Adrenal gland (tissue), 12 donors: ENCODE results near the gene TBX4. TPM values are rescaled to one million over a fixed set of nuclear protein-coding genes. Genes with fewer than 3 reads are reported as not detected.
"Not testable (repeated sequence)": the region's sequence is repeated elsewhere in the genome, so short reads cannot be mapped to it uniquely, and the experiment has no call there.

ENCODE experiments used
- DNase-seq, 7 donors: peaks; one replicate each; pipeline ENCODE4 v3.0.0-alpha.2; 2019 to 2020
- H3K27ac ChIP-seq, 5 donors: fragments of 200-600 bp; sonication (generic) in 4 of 5; 1 replicate in 3 of 5; 2 replicates in 2 of 5; pipeline versions ENCODE4 v1.5.1 to v1.8.0; 2016 to 2020; ENCODE audit warnings: mild to moderate bottlenecking in 1 of 5
- H3K27me3 ChIP-seq: fragments of 200-600 bp; 2 replicates; pipeline ENCODE4 v1.8.0; 2021
- H3K36me3 ChIP-seq, 2 donors: fragments of 200-600 bp; replicated peaks in 1 of 2; 1 replicate in 1 of 2; 2 replicates in 1 of 2; pipeline versions ENCODE4 v1.5.1 to v1.8.0; 2018 to 2022
- H3K4me1 ChIP-seq, 2 donors: fragments of 200-600 bp; replicated peaks in 1 of 2; 1 replicate in 1 of 2; 2 replicates in 1 of 2; pipeline versions ENCODE4 v1.5.1 to v1.8.0; 2018 to 2021
- H3K4me3 ChIP-seq, 4 donors: fragments of 200-600 bp; sonication (generic) in 3 of 4; one replicate each; pipeline ENCODE4 v1.5.1; 2016 to 2018
- H3K9me3 ChIP-seq, 3 donors: fragments of 200-600 bp; sonication (generic) in 1 of 3; replicated peaks in 1 of 3; 1 replicate in 2 of 3; 2 replicates in 1 of 3; pipeline versions ENCODE4 v1.5.1 to v1.8.0; 2016 to 2021
- POLR2A ChIP-seq, 2 donors: fragments of 450-650 bp; IDR thresholded peaks; one replicate each; pipeline ENCODE4 v1.6.1; 2017; ENCODE audit warnings: antibody characterized with exemption in 2 of 2, mild to moderate bottlenecking in 2 of 2, moderate library complexity in 1 of 2
- WGBS, 4 donors: extraction: QIAGEN DNeasy Blood & Tissue Kit in 2 of 4; methylation state at CpG; one replicate each; pipeline versions ENCODE4 v1.1.5 to v1.1.7; 2013 to 2017; 5-methylcytosine and 5-hydroxymethylcytosine counted together
- intact Hi-C, 2 donors: fragments of 100-400 bp; cut with DNase I; formaldehyde crosslinking; loops; one replicate each; pipeline versions ENCODE4 v1.14.1 to v1.15.0; 2022 to 2023
- polyA plus RNA-seq, 3 donors: library from polyadenylated mRNA; stranded (reverse); fragments of 200-250 nt in 2 of 3; fragments of 350-450 nt in 1 of 3; fragmentation: Illumina TruSeq in 1 of 3; extraction: RNeasy Lipid Tissue Mini Kit (QIAGEN cat#74804) in 1 of 3; gene quantifications; one replicate each; pipeline ENCODE4 v1.2.3, GENCODE V29; 2013 to 2014
- total RNA-seq, 9 donors: library from RNA; depleted of rRNA in 4 of 9; stranded (reverse); fragments of >200 nt in 4 of 9; fragments of 120-200 nt in 1 of 9; fragmentation: NEBNext Ultra II Directional in 1 of 9; extraction: Animal tissue kit (Norgen Biotek cat#: 25700) in 1 of 9; gene quantifications; one replicate each; pipeline versions ENCODE4 v1.1.0 to v1.2.4, GENCODE V29; 2013 to 2023
- TF ChIP-seq, protein P1 (sequence below), 6 experiments: fragments of 450-650 bp in 4 of 6; fragments of 200-600 bp in 2 of 6; sonication (generic) in 1 of 6; IDR thresholded peaks; 1 replicate in 5 of 6; 2 replicates in 1 of 6; pipeline versions ENCODE4 v1.5.1 to v1.8.0; 2016 to 2021; ENCODE audit warnings: antibody characterized with exemption in 6 of 6, mild to moderate bottlenecking in 2 of 6, moderate library complexity in 1 of 6
- donor health status: healthy with polysubstance abuse.
- donor health status: Bipolar disorder and iron deficiency.
- donor health status: DM: yes; HTN: yes; CAD: no.
- donor health status: DM: no; HTN: no; CAD: no.
- donor health status: DM: no; HTN: no; CAD: no.
- donor health status: DM: yes; HTN: yes; CAD: no.

The TBX4 gene
- total and polyA plus RNA-seq, 12 donors: 0.03 to 0.54 (median 0.21) TPM; not detected in 8

DNA sequence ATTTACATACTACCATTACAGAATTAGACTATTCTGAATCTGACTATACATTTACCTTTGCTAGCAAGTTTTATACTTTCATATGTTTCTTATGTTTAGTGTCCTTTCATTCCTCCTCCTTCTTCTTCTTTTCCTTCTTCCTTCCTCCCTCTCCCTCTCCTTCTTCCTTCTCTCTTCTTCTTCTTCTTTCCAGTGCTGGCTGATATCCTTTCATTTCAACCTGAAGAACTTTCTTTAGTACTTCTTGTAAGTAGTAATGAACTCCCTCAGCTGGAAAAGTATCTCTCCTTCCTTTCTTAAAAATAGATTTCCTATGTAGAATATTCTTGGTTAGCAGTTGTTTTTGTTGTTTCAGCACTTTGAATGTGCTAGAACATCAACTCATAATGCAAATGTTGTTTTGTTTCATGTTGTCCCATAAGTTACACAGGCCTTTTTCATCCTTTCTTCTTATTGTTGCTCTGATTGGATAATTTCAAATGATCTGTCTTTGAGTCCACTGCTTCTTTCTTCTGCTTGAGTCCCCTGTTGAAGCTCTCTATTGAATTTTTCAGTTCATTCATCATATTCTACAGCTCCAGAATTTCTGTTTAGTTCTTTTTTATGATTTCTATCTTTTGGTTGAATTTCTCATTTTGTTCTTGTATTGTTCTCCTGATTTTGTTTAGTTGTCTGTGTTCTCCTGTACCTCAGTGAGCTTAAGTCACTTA, 15.1 kb upstream of the TBX4 start:
- H3K9me3 ChIP-seq: peaks cover 0 to 5% (median 0%) of the 10 kb centered on the region in 3 donors
- DNase-seq: no peak
- H3K27me3 ChIP-seq: peaks cover 3% of the 10 kb centered on the region
- H3K27ac ChIP-seq: no peak overlapping the region
- no peak overlapping the region for H3K4me3 ChIP-seq
- no peaks in the 10 kb centered on the region for H3K36me3 ChIP-seq
- intact Hi-C loops: no loop called here
- TF ChIP-seq, protein P1, sequence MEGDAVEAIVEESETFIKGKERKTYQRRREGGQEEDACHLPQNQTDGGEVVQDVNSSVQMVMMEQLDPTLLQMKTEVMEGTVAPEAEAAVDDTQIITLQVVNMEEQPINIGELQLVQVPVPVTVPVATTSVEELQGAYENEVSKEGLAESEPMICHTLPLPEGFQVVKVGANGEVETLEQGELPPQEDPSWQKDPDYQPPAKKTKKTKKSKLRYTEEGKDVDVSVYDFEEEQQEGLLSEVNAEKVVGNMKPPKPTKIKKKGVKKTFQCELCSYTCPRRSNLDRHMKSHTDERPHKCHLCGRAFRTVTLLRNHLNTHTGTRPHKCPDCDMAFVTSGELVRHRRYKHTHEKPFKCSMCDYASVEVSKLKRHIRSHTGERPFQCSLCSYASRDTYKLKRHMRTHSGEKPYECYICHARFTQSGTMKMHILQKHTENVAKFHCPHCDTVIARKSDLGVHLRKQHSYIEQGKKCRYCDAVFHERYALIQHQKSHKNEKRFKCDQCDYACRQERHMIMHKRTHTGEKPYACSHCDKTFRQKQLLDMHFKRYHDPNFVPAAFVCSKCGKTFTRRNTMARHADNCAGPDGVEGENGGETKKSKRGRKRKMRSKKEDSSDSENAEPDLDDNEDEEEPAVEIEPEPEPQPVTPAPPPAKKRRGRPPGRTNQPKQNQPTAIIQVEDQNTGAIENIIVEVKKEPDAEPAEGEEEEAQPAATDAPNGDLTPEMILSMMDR (IDR thresholded peaks at IDR 0.05): no peak
- no peak for TF ChIP-seq POLR2A (IDR thresholded peaks at IDR 0.05)
- no peaks in the 10 kb centered on the region for H3K4me1 ChIP-seq

DNA sequence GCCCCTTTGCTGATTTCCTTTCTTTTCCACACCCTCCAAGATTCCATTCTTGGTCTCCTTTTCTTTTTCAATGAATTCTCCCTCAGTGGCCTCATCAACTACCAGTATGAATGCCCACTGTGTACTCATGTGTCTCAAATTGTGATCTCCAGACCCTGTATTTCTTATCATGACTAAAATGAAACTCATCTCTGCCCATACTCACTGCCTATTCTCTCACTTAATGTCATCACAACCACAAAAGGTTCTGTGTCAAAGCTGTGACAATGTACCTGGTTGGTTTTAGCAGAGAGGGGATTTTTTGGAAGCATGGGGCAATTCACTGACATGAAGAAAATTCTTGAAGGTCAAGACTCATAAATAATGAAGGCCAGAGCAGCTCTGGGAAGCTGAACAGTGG, 11.5 kb upstream of the TBX4 start:
- Histone ChIP-seq H3K4me1 (no peaks in the 10 kb centered on the region), H3K4me3 (no peak overlapping the region), H3K36me3 (no peaks in the 10 kb centered on the region), H3K9me3 (no peaks in the 10 kb centered on the region), H3K27ac (no peak overlapping the region), H3K27me3 (peaks cover 3% of the 10 kb centered on the region)
- intact Hi-C loops: no loop called here
- no peak for DNase-seq
- no peak for TF ChIP-seq POLR2A (IDR thresholded peaks at IDR 0.05)
- TF ChIP-seq, protein P1 (IDR thresholded peaks at IDR 0.05): no peak

DNA sequence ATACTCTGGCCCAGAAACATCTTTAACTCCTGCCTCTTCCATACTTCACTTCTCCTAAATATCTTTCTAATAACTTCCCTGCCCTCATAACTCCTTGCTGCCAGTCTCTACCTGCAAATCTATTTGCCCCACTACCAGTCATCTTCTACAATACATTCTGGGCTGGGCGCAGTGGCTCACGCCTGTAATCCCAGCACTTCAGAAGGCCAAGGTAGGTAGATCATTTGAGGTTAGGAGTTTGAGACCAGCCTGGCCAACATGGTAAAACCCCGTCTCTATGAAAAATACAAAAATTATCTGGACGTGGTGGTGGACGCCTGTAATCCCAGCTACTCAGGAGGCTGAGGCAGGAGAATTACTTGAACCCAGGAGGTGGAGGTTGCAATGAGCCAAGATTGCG, 10.7 kb upstream of the TBX4 start:
- H3K36me3 ChIP-seq, H3K27ac ChIP-seq, H3K27me3 ChIP-seq, H3K4me3 ChIP-seq, intact Hi-C loops, H3K4me1 ChIP-seq, H3K9me3 ChIP-seq: not testable (repeated sequence)
- WGBS, 4 donors: 92 to 93% (median 93%) methylated on average over 6 of the region's 6 CpGs
- DNase-seq: peak in 1 of 7 donors; percentile 5

DNA sequence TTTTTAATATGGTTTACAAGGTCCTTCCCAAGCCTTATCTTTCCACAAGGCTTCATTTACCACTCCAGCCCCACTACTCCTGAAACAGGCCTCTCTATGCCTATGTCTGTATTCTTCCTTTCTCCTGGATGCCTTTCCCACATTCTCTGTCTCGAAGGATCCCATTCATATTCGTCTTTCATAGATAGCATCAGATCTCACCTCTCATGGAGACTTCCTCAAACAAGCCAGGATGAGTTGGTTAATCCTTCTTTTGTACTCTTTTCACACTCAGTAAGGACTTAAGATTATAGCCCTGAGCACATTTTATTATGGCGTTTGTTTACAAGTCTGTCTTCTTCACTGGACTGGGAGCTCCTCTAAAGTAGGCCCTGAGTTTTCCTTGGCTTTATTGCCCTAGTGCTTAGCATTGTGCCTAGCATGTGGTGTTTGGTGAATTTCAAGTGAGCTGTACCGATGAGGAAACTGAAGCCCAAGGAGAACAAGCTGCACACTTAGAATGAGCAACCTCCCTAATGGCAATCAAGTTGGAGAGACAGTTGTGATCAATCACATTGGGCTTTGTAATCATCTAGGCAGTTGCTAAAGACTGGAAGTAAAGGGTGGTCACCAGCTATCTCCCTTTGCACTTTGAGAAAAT, 10.0 kb upstream of the TBX4 start:
- intact Hi-C loops: no loop called here
- no peak for TF ChIP-seq POLR2A (IDR thresholded peaks at IDR 0.05)
- no peak for DNase-seq

DNA sequence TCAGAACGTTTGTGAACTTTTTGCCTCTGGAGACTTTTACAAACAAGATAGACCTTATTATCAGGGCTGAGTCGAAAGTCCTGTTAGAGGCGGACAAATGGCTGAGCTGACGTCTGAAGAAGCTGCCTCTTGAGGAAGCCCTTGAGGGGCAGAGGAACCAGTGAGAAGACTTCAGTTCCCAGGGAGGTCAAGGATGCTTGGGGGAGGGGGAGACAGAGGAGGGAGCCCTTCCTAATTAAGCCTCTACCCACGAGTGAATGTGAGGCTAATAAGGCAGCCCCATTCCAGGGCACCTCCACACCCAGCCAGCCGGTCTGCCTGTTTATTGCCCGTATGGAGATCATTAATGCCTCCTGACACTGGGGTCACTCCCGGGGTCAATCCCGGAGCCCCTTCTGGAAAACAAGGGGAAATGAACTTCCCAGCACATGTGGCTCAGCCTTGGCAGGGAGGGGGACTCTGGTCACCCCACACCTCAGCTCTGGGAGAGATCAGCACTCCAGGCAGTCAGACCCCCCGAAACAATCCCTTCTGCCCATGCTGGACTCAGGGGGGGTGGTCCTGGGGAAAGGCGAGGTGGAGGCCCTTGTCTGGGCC, 9.2 kb upstream of the TBX4 start:
- Histone ChIP-seq H3K27me3 (peaks cover 8% of the 10 kb centered on the region), H3K36me3 (no peaks in the 10 kb centered on the region), H3K4me3 (no peak overlapping the region), H3K4me1 (no peaks in the 10 kb centered on the region), H3K27ac (no peak overlapping the region), H3K9me3 (no peaks in the 10 kb centered on the region)
- intact Hi-C loops: no loop called here
- 65 to 74% (median 70%) methylated on average over 8 to 11 of the region's 11 CpGs for WGBS, 4 donors
- DNase-seq: no peak
- TF ChIP-seq, protein P1 (IDR thresholded peaks at IDR 0.05): no peak
- no peak for TF ChIP-seq POLR2A (IDR thresholded peaks at IDR 0.05)

More for the DNA sequence above, 10.0 kb upstream of the TBX4 start:
- peaks cover 8% of the 10 kb centered on the region for H3K27me3 ChIP-seq
- H3K4me1 ChIP-seq: no peaks in the 10 kb centered on the region
- H3K27ac ChIP-seq: no peak overlapping the region
- 74 to 76% (median 74%) methylated on average over 4 of the region's 4 CpGs for WGBS, 4 donors
- H3K9me3 ChIP-seq: no peaks in the 10 kb centered on the region
- H3K4me3 ChIP-seq: no peak overlapping the region
- H3K36me3 ChIP-seq: no peaks in the 10 kb centered on the region
